RWPE2 (cell line): ENCODE results near the gene AKIRIN2.
"Not testable (repeated sequence)": the region's sequence is repeated elsewhere in the genome, so short reads cannot be mapped to it uniquely, and the experiment has no call there.

Source experiments
- ATAC-seq: fragments of 200-7000 bp; cut with Tn5 transposase; 3 replicates; pipeline ENCODE4 v1.9.1; 2021; ENCODE audit warnings: low read depth
- DNase-seq: peaks from one replicate; pipeline ENCODE4 v3.0.0-alpha.2; 2020; ENCODE audit warnings: low spot score
- H3K27ac ChIP-seq: fragments of 450-650 bp; 2 replicates; pipeline ENCODE4 v1.5.1; 2017; ENCODE audit warnings: mild to moderate bottlenecking; ENCODE audit not compliant: poor library complexity, severe bottlenecking
- H3K27me3 ChIP-seq: fragments of 250-450 bp; sonication (Bioruptor Pico); 2 replicates; pipeline ENCODE4 v1.5.1; 2021; ENCODE audit warnings: mild to moderate bottlenecking, moderate library complexity; ENCODE audit not compliant: insufficient read depth, poor library complexity, severe bottlenecking
- H3K36me3 ChIP-seq: fragments of 250-450 bp; sonication (Bioruptor Pico); 2 replicates; pipeline ENCODE4 v1.5.1; 2020; ENCODE audit warnings: low read depth, mild to moderate bottlenecking, moderate library complexity
- H3K4me1 ChIP-seq: fragments of 250-450 bp; sonication (Bioruptor Pico); 2 replicates; pipeline ENCODE4 v1.5.1; 2021; ENCODE audit warnings: mild to moderate bottlenecking, moderate library complexity; ENCODE audit not compliant: insufficient read depth, poor library complexity, severe bottlenecking
- H3K4me3 ChIP-seq: fragments of 250-450 bp; sonication (Bioruptor Pico); 2 replicates; pipeline ENCODE4 v1.5.1; 2021; ENCODE audit warnings: mild to moderate bottlenecking, moderate library complexity; ENCODE audit not compliant: severe bottlenecking
- H3K9me3 ChIP-seq: fragments of 250-450 bp; sonication (Bioruptor Pico); 2 replicates; pipeline ENCODE4 v1.5.1; 2021; ENCODE audit warnings: mild to moderate bottlenecking, moderate library complexity; ENCODE audit not compliant: severe bottlenecking
- CTCF ChIP-seq: fragments of 450-650 bp; IDR thresholded peaks from one replicate; pipeline ENCODE4 v1.5.1; 2017; ENCODE audit warnings: mild to moderate bottlenecking, moderate library complexity; ENCODE audit not compliant: poor library complexity, severe bottlenecking

The AKIRIN2 gene

GRCh38 chr6:87692086-87692485 lies 9.9 kb downstream of the AKIRIN2 start:
- Histone ChIP-seq H3K9me3 (no peaks in the 10 kb centered on the region), H3K27ac (no peak overlapping the region), H3K36me3 (peaks cover 35% of the 10 kb centered on the region), H3K4me3 (no peak overlapping the region), H3K4me1 (peaks cover 18% of the 10 kb centered on the region), H3K27me3 (no peaks in the 10 kb centered on the region)
- TF ChIP-seq CTCF = no peak
- no peak for DNase-seq
- ATAC-seq = no peak

DNA sequence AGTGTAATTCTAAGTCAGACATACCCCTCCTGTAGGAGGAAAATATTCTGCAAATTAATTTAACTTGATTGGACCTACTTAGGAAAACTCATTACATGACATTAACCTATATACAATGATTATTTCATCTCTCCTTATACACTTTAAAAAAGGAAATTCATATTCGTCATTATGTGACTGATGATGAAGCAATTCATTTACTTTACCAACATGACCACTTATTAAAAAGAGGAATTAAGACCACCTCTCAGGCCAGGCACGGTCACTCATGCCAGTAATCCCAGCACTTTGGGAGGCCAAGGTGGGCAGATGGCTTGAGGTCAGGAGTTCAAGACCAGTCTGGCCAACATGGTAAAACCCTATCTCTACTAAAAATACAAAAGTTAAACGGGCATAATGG lies 11.6 kb downstream of the AKIRIN2 start:
- DNase-seq (no peak), ATAC-seq (no peak)
- Histone ChIP-seq H3K9me3 (no peaks in the 10 kb centered on the region), H3K4me1 (peaks cover 15% of the 10 kb centered on the region), H3K27me3 (no peaks in the 10 kb centered on the region), H3K36me3 (peaks cover 36% of the 10 kb centered on the region), H3K4me3 (no peak overlapping the region), H3K27ac (no peak overlapping the region)
- TF ChIP-seq CTCF = no peak

- peaks cover 15% of the 10 kb centered on the region for H3K4me1 ChIP-seq
- not testable (repeated sequence) for H3K4me3 ChIP-seq, H3K27me3 ChIP-seq, H3K27ac ChIP-seq, H3K9me3 ChIP-seq, DNase-seq, ATAC-seq
- H3K36me3 ChIP-seq = peaks cover 40% of the 10 kb centered on the region
Measured at GRCh38 chr6:87687893-87688292, 14.1 kb downstream of the AKIRIN2 start.

GRCh38 chr6:87687296-87687695 lies 14.7 kb downstream of the AKIRIN2 start:
- peaks cover 21% of the 10 kb centered on the region for H3K4me1 ChIP-seq
- H3K9me3 ChIP-seq = peaks cover 3% of the 10 kb centered on the region
- no peak for TF ChIP-seq CTCF
- no peak overlapping the region for H3K27ac ChIP-seq
- no peaks in the 10 kb centered on the region for H3K27me3 ChIP-seq
- DNase-seq (no peak), ATAC-seq (no peak)
- H3K36me3 ChIP-seq = peaks cover 42% of the 10 kb centered on the region
- no peak overlapping the region for H3K4me3 ChIP-seq

DNA sequence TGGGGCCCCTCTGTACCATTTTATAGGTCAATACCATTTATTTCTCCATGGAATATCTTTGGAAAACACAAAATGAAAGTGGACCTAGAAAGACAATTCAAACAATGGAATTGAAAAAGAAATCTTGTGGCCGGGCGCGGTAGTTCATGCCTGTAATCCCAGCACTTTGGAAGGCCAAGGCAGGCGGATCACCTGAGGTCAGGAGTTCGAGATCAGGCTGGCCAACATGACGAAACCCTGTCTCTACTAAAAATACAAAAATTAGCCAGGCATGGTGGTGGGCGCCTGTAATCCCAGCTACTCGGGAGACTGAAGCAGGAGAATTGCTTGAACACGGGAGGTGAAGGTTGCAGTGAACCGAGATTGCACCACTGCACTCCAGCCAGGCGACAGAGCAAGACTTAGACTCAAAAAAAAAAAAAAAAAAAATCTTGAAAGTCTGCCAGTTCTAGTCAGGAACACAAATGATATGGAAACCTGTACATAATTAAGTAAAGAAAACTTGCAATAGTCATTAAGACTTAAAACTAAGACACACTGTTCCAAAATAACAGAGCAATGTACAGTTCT lies 15.3 kb downstream of the AKIRIN2 start:
- not testable (repeated sequence) for H3K9me3 ChIP-seq, H3K4me3 ChIP-seq, ATAC-seq, H3K27me3 ChIP-seq, DNase-seq, H3K27ac ChIP-seq
- Histone ChIP-seq H3K4me1 (peaks cover 21% of the 10 kb centered on the region), H3K36me3 (peaks cover 43% of the 10 kb centered on the region)

- H3K27ac ChIP-seq = no peak overlapping the region
- H3K36me3 ChIP-seq = peaks cover 46% of the 10 kb centered on the region
- peaks cover 3% of the 10 kb centered on the region for H3K9me3 ChIP-seq
- ATAC-seq = no peak
- no peak for DNase-seq
- TF ChIP-seq CTCF = no peak
- H3K4me3 ChIP-seq = no peak overlapping the region
- peaks cover 21% of the 10 kb centered on the region for H3K4me1 ChIP-seq
- no peaks in the 10 kb centered on the region for H3K27me3 ChIP-seq
Measured at GRCh38 chr6:87684895-87685654, 17.0 kb downstream of the AKIRIN2 start.
